Transverse colon (tissue), 4 donors: Measurements from ENCODE around the gene TAMALIN. TPM values are rescaled to one million over a fixed set of nuclear protein-coding genes. Genes with fewer than 3 reads are reported as not detected.
A peak's percentile ranks its signal among the peaks of the same experiment; 100 is the strongest.

Experiments
- DNase-seq: peaks from one replicate; pipeline ENCODE4 v3.0.0-alpha.2; 2019
- H3K27ac ChIP-seq, 4 donors: fragments of 200-600 bp; sonication (generic); 2 replicates each; pipeline ENCODE4 v1.5.1; 2016 to 2018; ENCODE audit warnings: inconsistent platforms in 4 of 4
- H3K27me3 ChIP-seq: fragments of 200-600 bp; sonication (generic); 2 replicates; pipeline ENCODE4 v1.5.1; 2017; ENCODE audit warnings: inconsistent platforms
- H3K36me3 ChIP-seq, 4 donors: fragments of 200-600 bp; sonication (generic); 2 replicates each; pipeline ENCODE4 v1.5.1; 2017 to 2019; ENCODE audit warnings: inconsistent platforms in 4 of 4
- H3K4me1 ChIP-seq, 4 donors: fragments of 200-600 bp; sonication (generic); 2 replicates each; pipeline ENCODE4 v1.5.1; 2017 to 2020; ENCODE audit warnings: inconsistent platforms in 4 of 4
- H3K4me3 ChIP-seq, 4 donors: fragments of 200-600 bp; sonication (generic); 1 replicate in 1 of 4; 2 replicates in 3 of 4; pipeline versions ENCODE4 v1.5.1 to v1.6.1; 2017 to 2019; ENCODE audit warnings: inconsistent platforms in 4 of 4
- H3K9me3 ChIP-seq, 2 donors: fragments of 200-600 bp; sonication (generic); 2 replicates each; pipeline ENCODE4 v1.5.1; 2017 to 2019; ENCODE audit warnings: inconsistent platforms in 2 of 2
- CTCF ChIP-seq, 5 experiments: fragments of 200-600 bp in 3 of 5; fragments of 450-650 bp in 2 of 5; sonication (generic) in 3 of 5; IDR thresholded peaks; 1 replicate in 2 of 5; 2 replicates in 3 of 5; pipeline ENCODE4 v1.5.1; 2016 to 2017; ENCODE audit warnings: antibody characterized with exemption in 5 of 5, inconsistent platforms in 3 of 5, mild to moderate bottlenecking in 2 of 5, moderate library complexity in 1 of 5
- EP300 ChIP-seq: sonication (generic); formaldehyde crosslinking; IDR thresholded peaks from one replicate; pipeline ENCODE4 v1.6.1; 2017; ENCODE audit warnings: antibody characterized with exemption, low read depth
- POLR2A ChIP-seq: fragments of 450-650 bp; IDR thresholded peaks from one replicate; pipeline ENCODE4 v1.6.1; 2016; ENCODE audit warnings: antibody characterized with exemption, mild to moderate bottlenecking, moderate library complexity
- POLR2AphosphoS5 ChIP-seq, 3 donors: sonication (generic); formaldehyde crosslinking; IDR thresholded peaks; one replicate each; pipeline ENCODE4 v1.6.1; 2016; ENCODE audit warnings: antibody characterized with exemption in 3 of 3
- WGBS, 2 donors: methylation state at CpG; one replicate each; pipeline ENCODE4 v1.1.5; 2018; ENCODE audit warnings: low coverage in 1 of 2; 5-methylcytosine and 5-hydroxymethylcytosine counted together
- in situ Hi-C, 4 donors: fragments of 200-750 bp; cut with MboI; loops; one replicate each; pipeline versions ENCODE4 v1.15.0 to v1.15.1; 2017; ENCODE audit warnings: low sequenced_read_pairs in 3 of 4, low pct_ligation_motif_present in 1 of 4, low pct_unique_long_range_greater_than_20kb in 1 of 4
- intact Hi-C: fragments of 100-400 bp; cut with DNase I; formaldehyde crosslinking; loops from one replicate; pipeline ENCODE4 v1.15.1; 2023; ENCODE audit warnings: low total_unique reads
- total RNA-seq, 4 donors: library from RNA; depleted of rRNA; stranded (reverse); fragments of >200 nt; gene quantifications; one replicate each; pipeline ENCODE4 v1.1.0, GENCODE V29; 2016

Gene TAMALIN
- total RNA-seq, 4 donors from 2014 or later = 5.9 to 20.6 (median 9.7) TPM

DNA sequence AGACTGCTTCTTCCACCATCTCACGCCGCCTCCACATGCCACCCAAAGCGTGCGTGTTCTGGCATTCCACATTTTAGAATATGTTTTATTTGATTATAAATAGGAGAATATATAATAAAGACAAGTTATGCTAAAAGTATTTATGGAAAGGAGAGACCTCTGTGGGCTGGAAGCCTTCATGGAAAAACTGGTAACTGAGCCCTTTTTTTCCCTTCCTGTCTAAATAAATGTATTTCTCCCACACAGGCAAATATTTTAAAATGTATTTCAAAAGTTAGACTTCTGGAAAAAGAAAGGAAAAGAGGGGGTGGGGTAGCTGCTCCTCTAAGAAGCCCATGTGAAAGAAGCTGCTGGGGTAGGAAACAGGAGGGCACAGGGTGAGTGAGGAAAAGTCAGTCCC lies 28.4 kb downstream of the TAMALIN start:
- peaks cover 20 to 47% (median 34%) of the 10 kb centered on the region in 4 donors for H3K4me1 ChIP-seq
- in situ Hi-C loops (no loop called here), intact Hi-C loops (no loop called here)
- no peak overlapping the region for H3K4me3 ChIP-seq
- peak overlapping the region; percentile 7 to 90 (median 82) for H3K27ac ChIP-seq
- no peak for TF ChIP-seq CTCF (IDR thresholded peaks at IDR 0.05)
- TF ChIP-seq POLR2AphosphoS5 (IDR thresholded peaks at IDR 0.05) = no peak
- TF ChIP-seq POLR2A = no peak
- no peak for TF ChIP-seq EP300
- DNase-seq = no peak
- H3K9me3 ChIP-seq = no peaks in the 10 kb centered on the region
- WGBS, 2 donors = 91 to 98% methylated on average over 4 of the region's 4 CpGs
- no peaks in the 10 kb centered on the region for H3K36me3 ChIP-seq
- H3K27me3 ChIP-seq = no peaks in the 10 kb centered on the region

DNA sequence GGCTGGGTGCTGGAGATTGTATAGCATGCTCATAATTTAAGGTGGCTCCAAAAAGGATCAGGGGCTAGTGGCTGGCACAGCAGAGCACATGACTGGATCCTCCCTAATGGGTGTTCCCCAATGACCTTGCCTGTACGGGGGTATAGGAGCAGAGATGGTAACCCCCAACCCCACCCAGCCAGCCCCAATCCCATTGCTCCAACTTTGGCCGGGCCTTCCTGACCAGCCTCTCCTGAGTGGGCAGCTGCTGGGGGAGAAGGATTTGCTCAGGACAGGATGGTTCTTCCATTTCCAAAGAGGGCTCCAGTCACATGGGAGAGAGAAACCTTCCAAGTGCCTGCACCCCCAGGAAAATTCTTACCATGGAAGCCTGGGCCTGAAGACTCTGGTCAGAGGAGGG lies 29.2 kb downstream of the TAMALIN start:
- Histone ChIP-seq H3K4me3 (no peak overlapping the region), H3K9me3 (no peaks in the 10 kb centered on the region), H3K27me3 (no peaks in the 10 kb centered on the region), H3K27ac (peak overlapping the region; percentile 77 to 86 (median 80)), H3K36me3 (no peaks in the 10 kb centered on the region), H3K4me1 (peaks cover 20 to 47% (median 34%) of the 10 kb centered on the region in 4 donors)
- 82% methylated on average over 2 of the region's 2 CpGs; no CpG with 5 or more reads in 1 of the 2 donors for WGBS, 2 donors
- no peak for DNase-seq
- intact Hi-C loops = no loop called here
- no peak for TF ChIP-seq EP300
- no peak for TF ChIP-seq POLR2AphosphoS5 (IDR thresholded peaks at IDR 0.05)
- TF ChIP-seq POLR2A = no peak
- TF ChIP-seq CTCF (IDR thresholded peaks at IDR 0.05) = no peak
- in situ Hi-C loops = no loop called here

DNA sequence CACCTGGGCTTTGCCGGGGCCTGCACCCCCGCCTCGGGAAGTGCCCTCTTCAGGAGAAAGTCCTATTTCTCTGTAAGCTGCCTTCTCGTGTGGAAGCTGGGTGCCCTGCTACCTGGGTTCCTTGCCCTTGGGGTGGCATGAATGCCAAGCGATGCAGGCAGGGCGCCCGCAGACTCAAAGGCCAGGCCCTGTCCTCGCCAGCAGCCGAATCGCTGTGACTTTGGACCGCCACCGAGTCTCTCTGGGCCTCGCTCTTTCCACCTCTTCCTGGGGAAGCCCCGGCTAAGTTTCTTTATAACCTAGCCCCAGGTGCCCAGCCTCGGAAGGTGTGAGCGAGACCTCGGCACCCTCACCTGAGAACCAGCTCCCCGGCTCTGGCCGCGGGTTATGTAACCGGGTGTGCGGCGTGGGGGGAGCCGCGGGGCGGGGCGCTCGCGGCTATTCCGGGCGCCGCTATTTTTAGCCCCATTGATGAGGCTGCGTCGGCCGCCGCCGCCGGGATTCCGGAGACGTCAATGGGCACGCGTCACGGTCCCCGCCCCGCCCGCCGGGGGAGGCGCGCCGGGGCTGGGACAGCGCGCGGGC lies 29.9 kb downstream of the TAMALIN start:
- Histone ChIP-seq H3K36me3 (no peaks in the 10 kb centered on the region), H3K27me3 (no peaks in the 10 kb centered on the region), H3K4me3 (peak overlapping the region in 3 of 4 donors; percentile 12 to 75 (median 62)), H3K9me3 (no peaks in the 10 kb centered on the region), H3K4me1 (peaks cover 20 to 47% (median 34%) of the 10 kb centered on the region in 4 donors), H3K27ac (peak overlapping the region; percentile 77 to 86 (median 80))
- in situ Hi-C loops (no loop called here), intact Hi-C loops (loop anchor here (1.0 kb wide), 1 partner anchor 33 kb away; the partner anchor contains the start of gene ATG101)
- TF ChIP-seq EP300 (peak; percentile 94), POLR2A (peak; percentile 57), POLR2AphosphoS5 (IDR thresholded peaks at IDR 0.05) (peak; percentile 76 to 88 (median 82)), CTCF (IDR thresholded peaks at IDR 0.05) (no peak)
- peak; percentile 94 for DNase-seq
- 7% methylated on average over 29 of the region's 53 CpGs; no CpG with 5 or more reads in 1 of the 2 donors for WGBS, 2 donors

- in situ Hi-C loops = no loop called here
- WGBS, 2 donors = 1% methylated on average over 36 of the region's 59 CpGs; no CpG with 5 or more reads in 1 of the 2 donors
- peak overlapping the region; percentile 81 to 89 (median 86) for H3K27ac ChIP-seq
- H3K4me1 ChIP-seq = peaks cover 15 to 41% (median 28%) of the 10 kb centered on the region in 4 donors
- TF ChIP-seq EP300 (no peak), POLR2A (peak; percentile 10), POLR2AphosphoS5 (IDR thresholded peaks at IDR 0.05) (peak; percentile 8 to 35 (median 25)), CTCF (IDR thresholded peaks at IDR 0.05) (no peak)
- no peaks in the 10 kb centered on the region for H3K9me3 ChIP-seq
- no peaks in the 10 kb centered on the region for H3K27me3 ChIP-seq
- peak; percentile 61 for DNase-seq
- intact Hi-C loops = loop anchor here (1.0 kb wide), 1 partner anchor 32 kb away; the partner anchor contains the start of gene ATG101
- peak overlapping the region; percentile 51 to 75 (median 62) for H3K4me3 ChIP-seq
- no peaks in the 10 kb centered on the region for H3K36me3 ChIP-seq
Observed at GRCh38 chr12:52037248-52037861, 30.6 kb downstream of the TAMALIN start.
